NCI-H526 treated with DMSO at 0.1 percent for 48 hours (cell line): Measurements from ENCODE around the gene EGFL6.
"Not testable (repeated sequence)": the region's sequence is repeated elsewhere in the genome, so short reads cannot be mapped to it uniquely, and the experiment has no call there.

Experiments
- DNase-seq: peaks from one replicate; lab custom pipeline; 2025; lab: John Stamatoyannopoulos, UW

The EGFL6 gene

DNA sequence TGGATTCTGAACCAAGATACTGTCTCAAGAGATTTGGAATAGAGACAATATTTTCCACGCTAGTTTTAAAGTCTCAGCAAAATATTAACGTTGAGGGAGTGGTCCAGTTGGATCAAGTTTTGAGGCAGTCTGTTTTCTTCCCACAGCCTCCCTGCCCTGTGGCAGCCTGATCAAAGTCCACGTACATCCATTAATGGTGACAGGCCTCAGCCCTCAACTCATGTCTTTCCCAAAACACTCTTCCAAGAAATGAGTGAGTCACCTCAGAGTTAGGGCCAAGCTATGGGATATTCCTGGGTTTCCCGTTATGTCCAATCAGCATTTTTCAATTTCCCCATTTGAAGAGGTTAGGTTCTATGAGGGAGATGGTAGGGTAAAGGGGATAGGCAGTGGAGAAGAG lies 28.5 kb downstream of the EGFL6 start:
- DNase-seq, result no peak

DNA sequence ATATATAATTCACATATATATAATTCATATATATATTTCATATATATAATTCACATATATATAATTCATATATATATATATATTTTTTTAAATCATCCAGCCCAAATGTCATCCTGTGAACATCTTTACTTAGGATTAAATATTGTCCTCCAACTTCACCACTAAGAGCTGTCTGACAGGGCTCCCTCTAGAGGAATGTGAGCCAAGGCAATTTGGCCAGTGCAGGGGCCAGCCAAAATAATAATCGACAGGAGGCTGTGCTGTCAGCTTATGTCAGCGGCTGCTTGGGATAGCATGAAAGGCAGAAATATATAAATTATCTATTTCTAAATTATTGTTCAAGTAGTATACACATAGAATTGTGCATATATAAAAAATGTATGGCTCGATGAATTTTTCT lies 29.5 kb downstream of the EGFL6 start:
- no peak for DNase-seq

DNA sequence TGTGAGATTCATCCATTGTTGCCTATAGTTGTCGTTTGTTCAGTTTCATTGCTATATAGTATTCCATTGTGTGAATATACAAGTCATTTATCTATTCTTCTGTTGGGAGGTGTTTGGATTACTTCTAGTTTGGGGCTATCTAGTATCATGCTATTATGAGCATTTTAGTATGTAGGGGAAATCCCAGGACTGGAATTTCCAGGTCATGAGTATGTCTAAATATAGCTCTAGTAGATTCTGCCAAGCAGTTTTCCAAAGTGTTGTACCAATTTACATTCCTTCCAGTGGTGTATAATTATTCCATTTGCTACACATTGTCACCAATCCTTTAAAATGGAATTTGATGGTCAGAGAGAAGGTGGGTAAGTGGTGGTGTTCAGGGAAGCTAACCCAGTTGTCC lies 30.1 kb downstream of the EGFL6 start:
- DNase-seq, result no peak

DNA sequence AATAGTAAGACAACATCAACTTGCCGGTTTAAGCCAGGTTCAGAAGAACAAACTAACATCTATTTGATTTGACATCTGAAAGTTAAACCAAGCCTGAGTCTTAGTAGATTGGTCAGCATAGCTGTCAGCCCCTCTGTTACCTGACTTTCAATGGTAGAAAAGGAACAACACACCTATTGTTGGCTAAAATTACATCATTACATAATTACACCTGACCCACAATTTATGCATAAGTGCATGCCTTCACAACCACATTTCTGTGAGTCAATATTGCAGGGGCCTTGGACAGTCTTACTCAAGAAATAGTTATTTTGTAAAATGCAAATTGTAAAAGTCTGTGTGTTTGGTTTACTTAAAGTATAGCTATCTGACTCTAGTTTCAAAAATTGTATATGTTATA lies 36.2 kb downstream of the EGFL6 start:
- no peak for DNase-seq

DNA sequence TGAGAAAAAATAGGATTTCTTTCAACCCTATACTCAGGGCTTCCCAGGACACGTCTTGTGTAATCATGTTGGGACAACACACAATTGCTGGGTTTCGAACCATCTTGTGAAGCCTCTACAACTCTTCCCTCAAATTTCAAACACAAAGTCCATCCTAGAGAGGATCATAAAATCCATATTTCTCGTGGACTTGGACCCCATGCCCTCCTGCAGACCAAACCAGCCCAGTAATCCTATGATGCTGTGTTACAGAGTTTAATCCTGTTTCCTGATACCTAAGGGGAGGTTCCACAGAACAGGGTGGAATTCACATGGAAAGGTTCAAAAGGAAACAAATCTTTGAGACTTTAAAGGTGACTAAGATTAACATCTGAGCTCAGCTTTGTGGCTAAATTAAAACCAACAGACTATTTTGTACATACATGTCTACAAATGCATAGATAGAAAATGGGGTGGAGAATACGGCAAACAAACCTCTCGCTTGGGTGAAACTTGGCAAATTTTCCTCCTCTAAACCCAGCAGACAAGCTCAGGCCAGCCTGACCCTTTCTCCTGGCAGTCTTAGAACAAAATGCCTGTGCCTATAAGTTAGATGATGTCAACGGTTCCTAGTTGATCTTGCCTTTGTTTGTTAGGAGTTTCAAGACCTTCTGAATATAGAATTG lies 38.1 kb downstream of the EGFL6 start:
- DNase-seq, result no peak

DNA sequence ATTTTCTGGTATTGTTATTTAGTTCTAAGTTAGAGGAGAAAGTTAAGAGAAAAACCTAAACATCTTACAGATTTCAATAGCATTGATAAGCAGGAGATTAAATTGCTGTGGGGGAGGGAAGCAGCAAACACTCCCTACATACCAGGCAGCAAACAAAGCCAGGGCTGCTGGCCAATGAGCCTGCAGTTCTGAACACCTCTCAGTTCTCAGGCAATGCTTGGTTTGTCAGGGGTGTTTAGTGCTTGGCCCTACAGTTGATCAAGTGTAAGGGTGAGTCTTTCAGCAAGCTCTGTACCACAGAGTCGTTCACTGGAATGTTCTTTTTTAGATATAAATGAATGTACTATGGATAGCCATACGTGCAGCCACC lies 38.6 kb downstream of the EGFL6 start:
- DNase-seq, result no peak

DNA sequence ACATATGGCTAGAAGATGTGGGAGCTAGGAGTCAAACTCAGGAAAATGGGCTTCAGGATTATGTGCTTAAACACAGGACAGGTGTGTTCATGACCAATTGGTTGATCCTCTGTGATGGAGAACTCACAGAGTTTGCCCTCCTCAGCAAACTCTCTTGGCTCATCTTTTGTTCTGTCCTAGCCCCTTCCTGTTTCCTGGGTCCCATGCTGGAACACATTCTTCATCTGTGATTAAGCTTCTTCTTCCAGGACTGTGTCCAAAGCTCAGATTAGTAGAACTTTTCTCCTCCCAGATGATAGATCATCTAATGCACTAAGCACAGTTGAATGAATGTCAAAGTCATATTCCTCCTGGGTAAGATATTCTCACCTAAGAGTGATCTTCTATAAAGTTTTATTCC lies 44.8 kb downstream of the EGFL6 start:
- no peak for DNase-seq

DNA sequence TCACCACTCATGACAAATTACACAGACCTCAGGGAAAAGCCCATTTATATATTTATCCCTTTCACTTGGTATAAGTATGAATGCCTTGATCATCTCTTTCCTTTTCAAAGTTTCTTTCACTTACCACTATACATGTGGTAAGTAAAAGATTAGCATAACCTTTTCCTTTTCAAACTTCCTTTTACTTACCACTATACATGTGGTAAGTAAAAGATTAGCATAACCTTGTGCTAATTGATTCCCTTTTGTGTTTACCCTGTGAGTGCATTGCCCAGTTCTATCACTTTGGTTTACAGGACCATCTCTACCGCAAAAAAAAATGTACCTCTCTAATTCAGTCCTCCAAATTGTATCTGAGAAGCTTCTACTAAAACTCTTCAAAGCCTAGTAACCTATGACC lies 50.8 kb downstream of the EGFL6 start:
- no peak for DNase-seq

DNA sequence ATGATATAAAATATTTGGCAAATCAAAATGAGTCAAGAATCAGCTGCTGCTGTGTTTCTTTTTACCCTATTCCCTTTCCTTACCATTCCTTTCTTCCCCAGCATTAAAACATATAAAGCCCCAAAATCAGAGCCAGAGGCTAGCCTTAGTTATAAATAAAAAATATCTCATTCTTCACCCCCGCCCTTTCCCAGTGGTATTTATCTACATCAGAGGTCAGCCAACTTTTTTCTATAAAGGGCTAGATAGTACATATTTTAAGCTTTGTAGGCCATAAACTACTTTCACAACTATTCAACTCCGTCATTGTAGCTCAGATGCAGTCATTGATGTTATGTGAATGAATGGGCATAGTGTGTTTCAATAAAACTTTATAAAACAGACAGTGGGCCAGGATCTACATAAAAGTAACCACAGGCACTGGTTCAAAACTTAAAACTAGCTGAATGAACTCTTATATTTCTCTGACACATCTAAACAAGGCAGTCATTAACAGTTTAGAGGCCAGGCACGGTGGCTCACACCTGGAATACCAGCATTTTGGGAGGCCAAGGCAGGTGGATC lies 53.1 kb downstream of the EGFL6 start:
- DNase-seq, result no peak

DNA sequence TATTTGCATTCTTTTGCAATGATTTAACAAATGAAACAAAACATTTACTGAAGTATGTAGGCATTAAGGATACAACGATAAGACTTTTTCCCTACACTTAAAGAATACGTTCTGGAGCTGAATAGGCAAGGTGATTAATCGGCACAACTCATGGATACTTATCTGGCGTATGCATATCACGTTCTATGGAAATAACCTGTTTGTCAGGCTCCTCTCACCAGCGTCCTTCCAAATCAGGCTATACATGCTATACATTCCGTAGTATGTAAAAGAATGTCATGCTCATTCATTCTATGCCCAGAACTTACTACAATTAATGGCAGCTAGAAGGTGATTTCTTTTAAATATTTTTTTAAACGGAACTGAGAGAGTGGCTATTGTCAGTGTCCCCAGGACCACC lies 57.9 kb downstream of the EGFL6 start:
- no peak for DNase-seq

DNA sequence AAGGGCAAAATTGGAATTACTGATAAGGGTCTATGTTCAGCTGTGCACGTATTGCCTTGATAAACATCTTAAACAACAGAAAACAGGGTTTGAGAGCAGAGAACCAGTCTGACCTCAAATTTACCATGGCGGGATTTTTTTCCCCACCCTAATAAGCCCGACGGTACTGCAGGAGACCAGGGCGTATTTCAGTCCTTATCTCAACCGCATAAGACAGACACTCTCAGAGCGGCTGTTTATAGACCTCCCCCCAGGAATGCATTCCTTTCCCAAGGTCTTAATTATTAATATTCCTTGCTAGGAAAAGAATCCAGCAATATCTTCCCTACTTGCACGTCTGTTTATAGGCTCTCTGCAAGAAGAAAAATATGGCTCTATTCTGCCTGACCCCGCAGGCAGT lies 67.8 kb downstream of the EGFL6 start:
- not testable (repeated sequence) for DNase-seq

DNA sequence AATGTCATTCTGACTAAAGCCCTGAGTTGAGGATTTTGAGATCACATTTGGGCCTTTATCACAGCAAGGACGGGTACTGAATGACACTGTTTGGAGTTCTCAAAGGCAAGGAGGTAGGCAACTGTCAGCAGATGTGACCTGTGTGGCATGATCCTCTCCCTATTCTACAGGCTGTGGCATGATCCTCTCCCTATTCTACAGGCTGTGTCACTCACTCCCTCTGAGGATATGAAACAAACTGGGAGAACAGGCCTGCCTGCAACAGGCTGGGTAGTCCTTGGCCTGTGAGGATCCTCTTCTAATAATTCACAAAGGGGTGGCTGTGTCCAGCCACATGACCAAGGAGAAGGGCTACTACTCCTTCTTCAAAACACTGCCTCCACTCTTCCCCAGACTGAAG lies 68.6 kb downstream of the EGFL6 start:
- DNase-seq, result no peak

DNA sequence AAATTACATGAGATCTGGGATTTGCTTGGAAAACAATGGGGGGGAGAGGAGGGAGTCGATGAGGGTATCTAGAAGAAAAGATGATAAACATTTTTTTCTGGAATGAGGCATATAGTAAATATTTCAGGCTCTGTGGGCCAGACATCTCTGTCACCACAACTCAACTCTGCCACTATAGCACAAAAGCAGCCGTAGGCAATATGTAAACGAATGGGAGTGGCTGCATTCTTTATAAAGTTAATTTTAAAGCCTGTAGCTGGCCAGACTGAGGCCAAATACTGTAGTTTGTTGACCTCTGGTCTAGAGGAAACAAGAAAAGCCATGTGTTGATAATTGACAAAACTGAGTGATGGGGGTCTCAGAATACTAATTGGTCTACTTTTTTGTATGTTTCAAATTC lies 69.4 kb downstream of the EGFL6 start:
- no peak for DNase-seq

DNA sequence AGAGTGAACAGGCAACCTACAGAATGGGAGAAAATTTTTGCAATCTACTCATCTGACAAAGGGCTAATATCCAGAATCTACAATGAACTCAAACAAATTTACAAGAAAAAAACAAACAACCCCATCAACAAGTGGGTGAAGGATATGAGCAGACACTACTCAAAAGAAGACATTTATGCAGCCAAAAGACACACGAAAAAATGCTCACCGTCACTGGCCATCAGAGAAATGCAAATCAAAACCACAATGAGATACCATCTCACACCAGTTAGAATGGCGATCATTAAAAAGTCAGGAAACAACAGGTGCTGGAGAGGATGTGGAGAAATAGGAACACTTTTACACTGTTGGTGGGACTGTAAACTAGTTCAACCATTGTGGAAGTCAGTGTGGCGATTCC lies 72.3 kb downstream of the EGFL6 start:
- DNase-seq, result not testable (repeated sequence)

DNA sequence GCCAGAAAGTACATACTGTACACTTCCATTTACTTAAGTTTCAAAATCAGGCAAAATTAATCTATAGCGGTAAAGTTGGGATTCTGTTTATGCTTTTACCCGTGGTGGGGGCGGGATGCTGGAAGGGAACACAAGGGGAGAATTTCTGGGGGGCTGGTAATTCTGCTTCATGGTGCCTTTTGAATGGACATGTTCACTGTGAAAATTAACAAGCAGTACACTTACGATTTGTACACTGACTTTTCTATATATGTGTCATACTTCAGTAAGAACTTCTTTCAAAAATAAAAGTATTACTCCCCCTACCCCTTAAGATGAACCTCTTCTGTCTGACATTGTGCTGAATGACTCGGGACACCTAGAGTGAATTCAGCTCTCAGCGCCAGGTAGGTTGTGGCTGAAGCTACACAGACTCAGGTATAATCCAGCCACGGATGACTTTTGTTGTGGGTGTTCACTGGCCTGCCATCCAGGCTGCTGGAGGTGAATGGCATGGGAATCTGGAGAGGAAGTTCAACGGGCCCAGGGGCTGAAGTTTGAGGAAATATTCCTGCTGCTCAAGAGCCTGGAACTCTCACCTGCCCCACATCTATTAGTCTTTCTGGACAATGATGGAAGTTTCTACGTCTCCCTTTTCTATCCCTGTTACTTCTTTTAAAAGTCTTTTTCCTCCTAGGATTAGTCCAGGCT lies 76.2 kb downstream of the EGFL6 start:
- no peak for DNase-seq

DNA sequence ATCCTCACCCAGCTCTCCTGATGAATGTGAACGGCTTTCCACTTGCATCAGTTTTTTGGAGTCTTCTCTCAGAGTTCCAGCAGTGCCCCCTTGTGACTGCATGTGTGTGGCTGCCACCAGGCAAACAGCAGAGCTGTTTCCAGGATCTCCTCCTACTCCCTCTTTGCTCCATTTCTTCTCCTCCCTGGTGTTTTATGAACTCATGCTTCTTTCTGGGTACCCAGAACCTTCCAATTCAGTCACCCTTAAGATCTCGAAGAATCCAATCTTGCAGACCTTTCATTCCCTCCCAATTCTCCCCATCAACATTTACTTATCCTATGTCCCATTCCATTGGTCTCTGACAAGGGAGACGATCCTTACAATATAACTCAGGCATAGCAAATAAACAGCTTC lies 76.8 kb downstream of the EGFL6 start:
- peak; percentile 21 for DNase-seq

DNA sequence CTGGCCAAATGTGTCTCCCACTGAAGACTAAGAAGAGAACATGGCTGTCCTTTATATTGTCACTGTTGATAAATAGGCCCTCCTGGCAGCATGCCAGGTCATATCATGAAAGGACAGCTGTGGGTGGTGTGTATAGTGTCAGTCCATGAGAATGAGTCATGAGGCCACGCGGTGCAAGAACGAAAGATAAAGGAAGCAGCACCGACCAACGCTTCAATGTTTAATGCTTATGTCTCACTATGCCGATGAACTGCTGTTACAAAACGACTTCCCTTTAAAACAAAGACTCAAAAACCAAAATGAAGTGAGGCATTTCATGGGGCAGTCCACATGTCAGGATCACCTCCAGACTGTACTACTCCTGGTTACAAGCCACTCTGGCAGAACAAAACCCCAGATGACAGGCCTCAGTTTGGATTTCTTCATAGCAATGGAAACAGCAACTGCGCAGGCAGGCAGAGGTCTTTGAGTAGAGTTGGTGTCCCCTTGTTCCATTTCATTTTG lies 78.4 kb downstream of the EGFL6 start:
- DNase-seq, result no peak

DNA sequence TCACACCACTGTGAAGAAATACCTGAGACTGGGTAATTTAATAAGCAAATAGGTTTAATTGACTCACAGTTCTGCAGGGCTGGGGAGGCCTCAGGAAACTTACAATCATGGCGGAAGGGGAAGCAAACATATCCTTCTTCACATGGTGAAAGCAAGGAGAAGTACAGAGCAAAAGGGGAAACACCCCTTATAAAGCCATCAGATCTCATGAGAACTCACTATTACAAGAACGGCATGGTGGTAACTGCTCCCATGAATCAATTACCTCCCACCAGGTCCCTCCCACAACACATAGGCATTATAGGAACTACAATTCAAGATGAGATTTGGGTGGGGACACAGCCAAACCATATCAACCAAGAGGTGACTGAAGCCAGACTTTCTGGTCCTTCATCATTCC lies 78.9 kb downstream of the EGFL6 start:
- not testable (repeated sequence) for DNase-seq

DNA sequence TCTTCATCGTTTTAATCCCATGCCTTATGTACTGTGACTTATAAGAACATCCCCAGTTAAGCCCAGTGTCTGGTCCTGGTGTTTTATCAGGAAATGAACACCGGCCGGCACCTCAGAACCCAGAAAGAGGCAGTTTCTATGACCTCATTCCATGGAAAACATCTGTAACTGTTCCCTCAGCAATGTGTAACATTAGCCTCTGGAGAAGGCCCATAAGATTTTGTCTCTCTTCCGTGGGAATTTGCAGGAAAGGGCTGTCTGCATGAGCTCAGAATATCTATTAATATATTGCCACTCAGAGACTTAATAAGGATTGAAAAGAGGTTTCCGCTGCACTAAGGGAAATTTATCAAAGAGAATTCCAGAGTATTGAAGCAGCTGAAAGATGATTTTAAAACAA lies 80.4 kb downstream of the EGFL6 start:
- no peak for DNase-seq

DNA sequence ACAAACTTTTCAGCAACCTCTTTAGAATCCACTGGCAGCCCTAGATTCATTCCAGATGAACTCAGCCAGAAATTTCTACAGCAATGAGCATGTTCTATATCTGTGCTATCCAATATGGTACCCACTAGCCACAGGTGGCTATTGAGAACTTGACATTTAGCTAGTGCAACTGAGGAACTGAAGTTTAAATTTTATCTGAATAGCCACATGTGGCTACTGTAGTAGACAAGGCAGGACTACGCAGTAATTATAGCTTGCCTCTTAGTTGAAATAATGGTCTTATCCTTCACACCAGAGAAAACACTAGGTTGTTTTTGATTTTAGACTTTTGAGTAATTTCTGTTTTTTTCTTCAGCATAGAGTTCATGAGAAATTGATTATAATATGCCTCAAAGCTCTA lies 80.9 kb downstream of the EGFL6 start:
- DNase-seq, result no peak

DNA sequence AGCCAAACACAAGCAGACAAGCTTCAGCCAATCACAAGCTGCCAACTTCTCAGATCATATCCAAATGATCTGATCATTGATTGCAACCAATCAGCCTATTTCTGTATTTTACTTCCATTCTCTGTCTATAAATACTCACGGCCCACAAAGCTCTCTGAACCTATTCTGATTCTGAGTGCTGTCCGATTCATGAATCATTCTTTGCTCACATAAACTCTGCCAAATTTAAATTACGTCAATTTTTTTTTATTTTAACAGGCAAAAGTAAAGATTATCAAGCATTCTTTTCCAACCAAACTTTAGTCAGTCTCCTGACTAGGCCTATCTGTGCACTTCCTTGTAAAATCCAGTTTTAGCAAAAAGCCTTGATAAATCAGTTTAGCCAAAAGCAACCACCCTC lies 81.7 kb downstream of the EGFL6 start:
- no peak for DNase-seq

DNA sequence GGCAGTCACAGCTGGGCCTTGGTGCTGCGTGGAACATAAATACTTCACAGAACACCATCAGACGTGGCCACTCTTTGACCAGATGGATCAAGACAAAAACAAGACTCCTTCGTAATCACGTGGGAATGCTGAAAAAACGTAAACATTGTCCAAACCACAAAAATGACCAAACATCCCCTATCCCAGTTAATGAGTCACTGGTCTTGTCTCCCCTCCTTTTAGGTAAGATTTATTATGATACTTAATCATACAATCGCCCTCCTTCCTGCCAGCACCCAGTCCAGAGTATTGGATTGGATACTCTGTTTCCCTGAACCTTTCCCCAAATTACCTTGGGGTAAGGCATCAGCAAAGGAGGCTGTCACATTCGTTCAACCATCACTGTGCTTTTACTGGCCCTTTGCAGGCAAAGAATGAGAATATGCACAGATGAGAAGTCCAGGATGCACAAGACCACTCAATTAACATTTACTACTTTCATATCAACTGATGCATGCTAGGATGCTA lies 82.9 kb downstream of the EGFL6 start:
- no peak for DNase-seq
